ENCODE results near the gene OTOA. TPM values are rescaled to one million over a fixed set of nuclear protein-coding genes. Genes with fewer than 3 reads are reported as not detected.
"Not testable (repeated sequence)": the region's sequence is repeated elsewhere in the genome, so short reads cannot be mapped to it uniquely, and the experiment has no call there.

The OTOA gene
- total RNA-seq, 2 experiments from 2014 or later = not detected

GRCh38 chr16:21780525-21780924 lies 116.8 kb downstream of the OTOA start:
- intact Hi-C loops (cut with micrococcal nuclease; ENCODE audit: unreplicated experiment); POLR2A ChIA-PET; H4K20me1 ChIP-seq (ENCODE audit: insufficient read depth, low read length); H2AFZ ChIP-seq (ENCODE audit: low read length); H3K4me3 ChIP-seq (ENCODE audit: low read depth, low read length, poor library complexity, severe bottlenecking); H3K79me2 ChIP-seq (ENCODE audit: insufficient read depth, low read depth, low read length); H3K36me3 ChIP-seq (ENCODE audit: insufficient read depth, low read length); CTCF ChIA-PET (ENCODE audit: unreplicated experiment); H3K9me2 ChIP-seq (ENCODE audit: insufficient read depth, low read length); H3K4me2 ChIP-seq (ENCODE audit: low read length); H3K27ac ChIP-seq (ENCODE audit: low read depth, low read length, poor library complexity, severe bottlenecking); H3K9me3 ChIP-seq (ENCODE audit: low read length); DNase-seq (ENCODE audit: low spot score); H3K4me1 ChIP-seq (ENCODE audit: insufficient read depth, low read length, poor library complexity, severe bottlenecking); BruUV-seq (replicated peaks): not testable (repeated sequence)

- H3K27ac ChIP-seq (ENCODE audit: low read depth, low read length, poor library complexity, severe bottlenecking); H3K36me3 ChIP-seq (ENCODE audit: insufficient read depth, low read length); BruUV-seq (replicated peaks); H3K4me1 ChIP-seq (ENCODE audit: insufficient read depth, low read length, poor library complexity, severe bottlenecking); H3K9me2 ChIP-seq (ENCODE audit: insufficient read depth, low read length); POLR2A ChIA-PET; H3K4me3 ChIP-seq (ENCODE audit: low read depth, low read length, poor library complexity, severe bottlenecking); H4K20me1 ChIP-seq (ENCODE audit: insufficient read depth, low read length); DNase-seq (ENCODE audit: low spot score); intact Hi-C loops (cut with micrococcal nuclease; ENCODE audit: unreplicated experiment); H3K9me3 ChIP-seq (ENCODE audit: low read length); H2AFZ ChIP-seq (ENCODE audit: low read length); CTCF ChIA-PET (ENCODE audit: unreplicated experiment); H3K79me2 ChIP-seq (ENCODE audit: insufficient read depth, low read depth, low read length); H3K4me2 ChIP-seq (ENCODE audit: low read length): not testable (repeated sequence)
Observed at GRCh38 chr16:21790506-21790905, 126.7 kb downstream of the OTOA start.

- H3K4me3 ChIP-seq (ENCODE audit: low read depth, low read length, poor library complexity, severe bottlenecking); CTCF ChIA-PET (ENCODE audit: unreplicated experiment); H3K9me3 ChIP-seq (ENCODE audit: low read length); H3K4me1 ChIP-seq (ENCODE audit: insufficient read depth, low read length, poor library complexity, severe bottlenecking); intact Hi-C loops (cut with micrococcal nuclease; ENCODE audit: unreplicated experiment); POLR2A ChIA-PET; H3K4me2 ChIP-seq (ENCODE audit: low read length); H3K79me2 ChIP-seq (ENCODE audit: insufficient read depth, low read depth, low read length); BruUV-seq (replicated peaks); H3K27ac ChIP-seq (ENCODE audit: low read depth, low read length, poor library complexity, severe bottlenecking); H3K9me2 ChIP-seq (ENCODE audit: insufficient read depth, low read length); H4K20me1 ChIP-seq (ENCODE audit: insufficient read depth, low read length); H3K36me3 ChIP-seq (ENCODE audit: insufficient read depth, low read length); DNase-seq (ENCODE audit: low spot score); H2AFZ ChIP-seq (ENCODE audit: low read length): not testable (repeated sequence)
Observed at GRCh38 chr16:21793310-21793709, 129.5 kb downstream of the OTOA start.

GRCh38 chr16:21798601-21799000 lies 134.8 kb downstream of the OTOA start:
- DNase-seq (ENCODE audit: low spot score); CTCF ChIA-PET (ENCODE audit: unreplicated experiment); H3K4me1 ChIP-seq (ENCODE audit: insufficient read depth, low read length, poor library complexity, severe bottlenecking); H3K9me2 ChIP-seq (ENCODE audit: insufficient read depth, low read length); H2AFZ ChIP-seq (ENCODE audit: low read length); BruUV-seq (replicated peaks); H3K4me2 ChIP-seq (ENCODE audit: low read length); H3K9me3 ChIP-seq (ENCODE audit: low read length); H3K36me3 ChIP-seq (ENCODE audit: insufficient read depth, low read length); H3K79me2 ChIP-seq (ENCODE audit: insufficient read depth, low read depth, low read length); H3K27ac ChIP-seq (ENCODE audit: low read depth, low read length, poor library complexity, severe bottlenecking); POLR2A ChIA-PET; intact Hi-C loops (cut with micrococcal nuclease; ENCODE audit: unreplicated experiment); H4K20me1 ChIP-seq (ENCODE audit: insufficient read depth, low read length); H3K4me3 ChIP-seq (ENCODE audit: low read depth, low read length, poor library complexity, severe bottlenecking): not testable (repeated sequence)

All from OCI-LY7 (cell line).